NOMO-1 treated with dmso at 0.1 percent for 144 hours (cell line): ENCODE results near the gene USP6NL.
"Not testable (repeated sequence)": the region's sequence is repeated elsewhere in the genome, so short reads cannot be mapped to it uniquely, and the experiment has no call there.

ENCODE experiments used
- DNase-seq: peaks from one replicate; lab custom pipeline; 2025; ENCODE audit not compliant: unreplicated experiment; lab: John Stamatoyannopoulos, UW

Gene USP6NL

GRCh38 chr10:11448545-11449244 is 162.8 kb downstream of the USP6NL start:
- DNase-seq: no peak

GRCh38 chr10:11448190-11448544 is 163.3 kb downstream of the USP6NL start:
- peak; percentile 1 for DNase-seq

- DNase-seq: no peak
These were observed 163.9 kb downstream of the USP6NL start for GRCh38 chr10:11447586-11447985.

GRCh38 chr10:11446864-11447263 is 164.6 kb downstream of the USP6NL start:
- DNase-seq: no peak

- no peak for DNase-seq
These were observed 165.3 kb downstream of the USP6NL start for GRCh38 chr10:11446133-11446532.

GRCh38 chr10:11444531-11445228 is 166.8 kb downstream of the USP6NL start:
- DNase-seq: no peak

GRCh38 chr10:11444155-11444530 is 167.3 kb downstream of the USP6NL start:
- DNase-seq: no peak

GRCh38 chr10:11443468-11444154 is 167.8 kb downstream of the USP6NL start:
- DNase-seq: no peak

- no peak for DNase-seq
These were observed 169.3 kb downstream of the USP6NL start for GRCh38 chr10:11442001-11442773.

GRCh38 chr10:11441151-11441535 is 170.3 kb downstream of the USP6NL start:
- no peak for DNase-seq

GRCh38 chr10:11440250-11441150 is 170.9 kb downstream of the USP6NL start:
- no peak for DNase-seq

GRCh38 chr10:11439523-11440053 is 171.9 kb downstream of the USP6NL start:
- no peak for DNase-seq

- no peak for DNase-seq
These were observed 173.9 kb downstream of the USP6NL start for GRCh38 chr10:11437391-11438142.

- DNase-seq: not testable (repeated sequence)
These were observed 175.0 kb downstream of the USP6NL start for GRCh38 chr10:11436445-11436844.

GRCh38 chr10:11435581-11435981 is 175.9 kb downstream of the USP6NL start:
- DNase-seq: no peak

- no peak for DNase-seq
These were observed 177.1 kb downstream of the USP6NL start for GRCh38 chr10:11434324-11434723.

GRCh38 chr10:11433657-11434056 is 177.8 kb downstream of the USP6NL start:
- DNase-seq: no peak

- no peak for DNase-seq
These were observed 180.3 kb downstream of the USP6NL start for GRCh38 chr10:11431216-11431555.

- no peak for DNase-seq
These were observed 180.8 kb downstream of the USP6NL start for GRCh38 chr10:11430421-11431215.
